ENCODE results near the gene REC8. TPM values are rescaled to one million over a fixed set of nuclear protein-coding genes. Genes with fewer than 3 reads are reported as not detected.

Gene REC8
- total and polyA plus RNA-seq, 10 of the 15 experiments (the other 5 are each of a cell fraction or from before 2014, with no cell fraction given) = 4.2 to 76.9 (median 29.1) TPM

DNA sequence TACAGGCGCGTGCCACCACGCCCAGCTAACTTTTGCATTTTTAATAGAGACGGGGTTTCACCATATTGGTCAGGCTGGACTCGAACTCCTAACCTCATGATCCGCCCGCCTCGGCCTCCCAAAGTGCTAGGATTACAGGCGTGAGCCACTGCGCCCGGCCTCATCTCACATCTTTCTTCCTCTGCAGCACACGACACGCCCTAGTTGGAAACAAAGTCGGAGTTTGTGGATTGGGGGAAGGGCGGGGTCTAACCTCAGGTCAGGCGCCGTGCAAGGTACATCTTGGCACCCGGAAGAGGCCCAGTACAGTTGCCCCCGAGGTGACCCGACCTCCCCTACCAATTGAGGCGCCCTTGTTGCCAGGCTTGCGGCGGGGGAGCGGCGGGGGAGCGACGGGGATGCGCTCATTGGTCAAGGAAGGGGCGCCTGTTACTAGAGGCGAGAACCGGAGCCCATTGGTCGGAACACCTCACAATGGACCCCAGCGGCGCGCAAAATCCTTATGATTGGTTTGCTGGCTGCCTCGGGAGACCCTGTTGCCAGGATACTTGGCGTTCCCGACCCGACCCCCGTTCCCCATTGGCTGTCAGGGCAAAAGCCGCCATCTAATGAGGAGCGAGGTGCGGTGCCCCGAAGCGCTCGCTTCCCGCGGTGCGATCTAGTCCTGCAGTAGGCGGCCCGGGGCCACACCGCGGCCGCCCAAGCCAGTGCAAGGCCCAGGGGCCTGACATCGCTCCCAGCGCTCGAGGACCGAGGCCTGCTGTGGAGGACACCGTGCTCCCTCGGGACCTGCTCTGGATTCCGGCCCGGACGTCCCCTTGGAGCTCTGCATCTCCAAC lies at the start of gene REC8 (continued):
- TF ChIP-seq, protein P1, sequence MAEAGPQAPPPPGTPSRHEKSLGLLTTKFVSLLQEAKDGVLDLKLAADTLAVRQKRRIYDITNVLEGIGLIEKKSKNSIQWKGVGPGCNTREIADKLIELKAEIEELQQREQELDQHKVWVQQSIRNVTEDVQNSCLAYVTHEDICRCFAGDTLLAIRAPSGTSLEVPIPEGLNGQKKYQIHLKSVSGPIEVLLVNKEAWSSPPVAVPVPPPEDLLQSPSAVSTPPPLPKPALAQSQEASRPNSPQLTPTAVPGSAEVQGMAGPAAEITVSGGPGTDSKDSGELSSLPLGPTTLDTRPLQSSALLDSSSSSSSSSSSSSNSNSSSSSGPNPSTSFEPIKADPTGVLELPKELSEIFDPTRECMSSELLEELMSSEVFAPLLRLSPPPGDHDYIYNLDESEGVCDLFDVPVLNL (IDR thresholded peaks at IDR 0.05; ENCODE audit: low read depth, low read length) = peak; percentile 72
- TF ChIP-seq PML (IDR thresholded peaks at IDR 0.05; ENCODE audit: low read length) (0 out of 2 replicates have a peak, but pooled peaks have one; percentile 15), IKZF2 (IDR thresholded peaks at IDR 0.05) (no peak), RAD51 (IDR thresholded peaks at IDR 0.05) (no peak), CEBPB (IDR thresholded peaks at IDR 0.05; ENCODE audit: borderline replicate concordance in 1 of 2, low read depth in 2 of 2, low read length in 2 of 2) (no peak), POLR2AphosphoS2 (IDR thresholded peaks at IDR 0.05; ENCODE audit: low read depth, low read length) (peak; percentile 24; the same call in 1 of the 2 replicates), POU2F2 (IDR thresholded peaks at IDR 0.05; ENCODE audit: borderline replicate concordance, low read depth, low read length) (0 out of 3 replicates have a peak, but pooled peaks have one; percentile 4), NRF1 (conservative IDR thresholded peaks at IDR 0.05; ENCODE audit: low read depth, low read length) (no peak), BCL11A (IDR thresholded peaks at IDR 0.05; ENCODE audit: low read depth, low read length) (0 out of 2 replicates have a peak, but pooled peaks have one; percentile 32), TBL1XR1 (IDR thresholded peaks at IDR 0.05; ENCODE audit: low read depth, low read length) (no peak), YBX1 (IDR thresholded peaks at IDR 0.05) (no peak), SREBF2 (IDR thresholded peaks at IDR 0.05; ENCODE audit: low read length) (no peak), ZNF384 (IDR thresholded peaks at IDR 0.05; ENCODE audit: borderline replicate concordance, low read depth, low read length) (no peak), HDAC2 (IDR thresholded peaks at IDR 0.05) (no peak), RFX5 (IDR thresholded peaks at IDR 0.05; ENCODE audit: low read depth, low read length) (peak; percentile 87)
- TF ChIP-seq, protein P2, sequence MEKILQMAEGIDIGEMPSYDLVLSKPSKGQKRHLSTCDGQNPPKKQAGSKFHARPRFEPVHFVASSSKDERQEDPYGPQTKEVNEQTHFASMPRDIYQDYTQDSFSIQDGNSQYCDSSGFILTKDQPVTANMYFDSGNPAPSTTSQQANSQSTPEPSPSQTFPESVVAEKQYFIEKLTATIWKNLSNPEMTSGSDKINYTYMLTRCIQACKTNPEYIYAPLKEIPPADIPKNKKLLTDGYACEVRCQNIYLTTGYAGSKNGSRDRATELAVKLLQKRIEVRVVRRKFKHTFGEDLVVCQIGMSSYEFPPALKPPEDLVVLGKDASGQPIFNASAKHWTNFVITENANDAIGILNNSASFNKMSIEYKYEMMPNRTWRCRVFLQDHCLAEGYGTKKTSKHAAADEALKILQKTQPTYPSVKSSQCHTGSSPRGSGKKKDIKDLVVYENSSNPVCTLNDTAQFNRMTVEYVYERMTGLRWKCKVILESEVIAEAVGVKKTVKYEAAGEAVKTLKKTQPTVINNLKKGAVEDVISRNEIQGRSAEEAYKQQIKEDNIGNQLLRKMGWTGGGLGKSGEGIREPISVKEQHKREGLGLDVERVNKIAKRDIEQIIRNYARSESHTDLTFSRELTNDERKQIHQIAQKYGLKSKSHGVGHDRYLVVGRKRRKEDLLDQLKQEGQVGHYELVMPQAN (conservative IDR thresholded peaks at IDR 0.05) = 0 out of 2 replicates have a peak, but pooled peaks have one; percentile 59
- TF ChIP-seq, protein P3, sequence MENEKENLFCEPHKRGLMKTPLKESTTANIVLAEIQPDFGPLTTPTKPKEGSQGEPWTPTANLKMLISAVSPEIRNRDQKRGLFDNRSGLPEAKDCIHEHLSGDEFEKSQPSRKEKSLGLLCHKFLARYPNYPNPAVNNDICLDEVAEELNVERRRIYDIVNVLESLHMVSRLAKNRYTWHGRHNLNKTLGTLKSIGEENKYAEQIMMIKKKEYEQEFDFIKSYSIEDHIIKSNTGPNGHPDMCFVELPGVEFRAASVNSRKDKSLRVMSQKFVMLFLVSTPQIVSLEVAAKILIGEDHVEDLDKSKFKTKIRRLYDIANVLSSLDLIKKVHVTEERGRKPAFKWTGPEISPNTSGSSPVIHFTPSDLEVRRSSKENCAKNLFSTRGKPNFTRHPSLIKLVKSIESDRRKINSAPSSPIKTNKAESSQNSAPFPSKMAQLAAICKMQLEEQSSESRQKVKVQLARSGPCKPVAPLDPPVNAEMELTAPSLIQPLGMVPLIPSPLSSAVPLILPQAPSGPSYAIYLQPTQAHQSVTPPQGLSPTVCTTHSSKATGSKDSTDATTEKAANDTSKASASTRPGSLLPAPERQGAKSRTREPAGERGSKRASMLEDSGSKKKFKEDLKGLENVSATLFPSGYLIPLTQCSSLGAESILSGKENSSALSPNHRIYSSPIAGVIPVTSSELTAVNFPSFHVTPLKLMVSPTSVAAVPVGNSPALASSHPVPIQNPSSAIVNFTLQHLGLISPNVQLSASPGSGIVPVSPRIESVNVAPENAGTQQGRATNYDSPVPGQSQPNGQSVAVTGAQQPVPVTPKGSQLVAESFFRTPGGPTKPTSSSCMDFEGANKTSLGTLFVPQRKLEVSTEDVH (IDR thresholded peaks at IDR 0.05; ENCODE audit: low read depth, partially characterized antibody) = no peak
- TF ChIP-seq, protein P4, sequence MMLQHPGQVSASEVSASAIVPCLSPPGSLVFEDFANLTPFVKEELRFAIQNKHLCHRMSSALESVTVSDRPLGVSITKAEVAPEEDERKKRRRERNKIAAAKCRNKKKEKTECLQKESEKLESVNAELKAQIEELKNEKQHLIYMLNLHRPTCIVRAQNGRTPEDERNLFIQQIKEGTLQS (IDR thresholded peaks at IDR 0.05; ENCODE audit: borderline replicate concordance, extremely low read depth, low read depth, low read length) = no peak
- TF ChIP-seq, protein P5, sequence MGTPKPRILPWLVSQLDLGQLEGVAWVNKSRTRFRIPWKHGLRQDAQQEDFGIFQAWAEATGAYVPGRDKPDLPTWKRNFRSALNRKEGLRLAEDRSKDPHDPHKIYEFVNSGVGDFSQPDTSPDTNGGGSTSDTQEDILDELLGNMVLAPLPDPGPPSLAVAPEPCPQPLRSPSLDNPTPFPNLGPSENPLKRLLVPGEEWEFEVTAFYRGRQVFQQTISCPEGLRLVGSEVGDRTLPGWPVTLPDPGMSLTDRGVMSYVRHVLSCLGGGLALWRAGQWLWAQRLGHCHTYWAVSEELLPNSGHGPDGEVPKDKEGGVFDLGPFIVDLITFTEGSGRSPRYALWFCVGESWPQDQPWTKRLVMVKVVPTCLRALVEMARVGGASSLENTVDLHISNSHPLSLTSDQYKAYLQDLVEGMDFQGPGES (IDR thresholded peaks at IDR 0.05) = no peak
